Measurements from ENCODE around the gene PYY.

GRCh38 chr17:43949781-43950180 lies 4.0 kb downstream of the PYY start:
- TF ChIP-seq RBBP5 (conservative IDR thresholded peaks at IDR 0.05) = no peak
- TF ChIP-seq MTA3 (IDR thresholded peaks at IDR 0.05; ENCODE audit: borderline replicate concordance, low read length) = no peak
- TF ChIP-seq EGR1 (IDR thresholded peaks at IDR 0.05; ENCODE audit: borderline replicate concordance in 1 of 2, low read depth in 2 of 2, low read length in 2 of 2) = no peak
- no peak for TF ChIP-seq EZH2 (IDR thresholded peaks at IDR 0.05; ENCODE audit: borderline replicate concordance, control insufficient read depth, low read depth, low read length)
- no peak for TF ChIP-seq POLR2A (IDR thresholded peaks at IDR 0.05; ENCODE audit: low read depth, low read length)

All from GM12878 (cell line).